HG02610 (cell line): ENCODE results near the gene TNFRSF19.
A peak's percentile ranks its signal among the peaks of the same experiment; 100 is the strongest.
"Not testable (repeated sequence)": the region's sequence is repeated elsewhere in the genome, so short reads cannot be mapped to it uniquely, and the experiment has no call there.

Source experiments
- ATAC-seq: cut with Tn5 transposase; IDR thresholded peaks from one replicate; pipeline ENCODE4 v1.9.1; 2021; ENCODE audit warnings: mild to moderate bottlenecking, moderate library complexity; ENCODE audit not compliant: unreplicated experiment

Gene TNFRSF19

GRCh38 chr13:23652909-23653726 is 82.9 kb downstream of the TNFRSF19 start:
- ATAC-seq, result no peak

GRCh38 chr13:23654111-23655110 is 84.2 kb downstream of the TNFRSF19 start:
- no peak for ATAC-seq

DNA sequence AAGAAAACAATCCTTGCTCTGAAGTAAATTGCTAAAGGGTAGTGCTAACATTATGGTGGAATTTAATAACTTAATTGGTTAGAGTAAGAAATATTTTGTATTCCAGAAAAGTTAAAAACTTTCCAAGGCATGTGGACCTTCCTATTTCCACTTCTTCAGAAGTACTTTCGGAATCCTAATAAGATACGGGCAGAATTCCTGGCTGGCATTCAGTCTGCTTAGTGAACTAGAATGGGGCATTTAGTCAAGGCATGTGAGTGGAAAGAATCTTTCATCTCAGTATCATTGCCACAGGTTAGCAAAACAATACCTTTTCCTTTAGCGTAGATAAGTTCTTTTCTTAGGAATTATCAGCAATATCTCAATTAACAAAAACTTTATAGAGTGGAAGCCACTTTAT is 85.1 kb downstream of the TNFRSF19 start:
- no peak for ATAC-seq

DNA sequence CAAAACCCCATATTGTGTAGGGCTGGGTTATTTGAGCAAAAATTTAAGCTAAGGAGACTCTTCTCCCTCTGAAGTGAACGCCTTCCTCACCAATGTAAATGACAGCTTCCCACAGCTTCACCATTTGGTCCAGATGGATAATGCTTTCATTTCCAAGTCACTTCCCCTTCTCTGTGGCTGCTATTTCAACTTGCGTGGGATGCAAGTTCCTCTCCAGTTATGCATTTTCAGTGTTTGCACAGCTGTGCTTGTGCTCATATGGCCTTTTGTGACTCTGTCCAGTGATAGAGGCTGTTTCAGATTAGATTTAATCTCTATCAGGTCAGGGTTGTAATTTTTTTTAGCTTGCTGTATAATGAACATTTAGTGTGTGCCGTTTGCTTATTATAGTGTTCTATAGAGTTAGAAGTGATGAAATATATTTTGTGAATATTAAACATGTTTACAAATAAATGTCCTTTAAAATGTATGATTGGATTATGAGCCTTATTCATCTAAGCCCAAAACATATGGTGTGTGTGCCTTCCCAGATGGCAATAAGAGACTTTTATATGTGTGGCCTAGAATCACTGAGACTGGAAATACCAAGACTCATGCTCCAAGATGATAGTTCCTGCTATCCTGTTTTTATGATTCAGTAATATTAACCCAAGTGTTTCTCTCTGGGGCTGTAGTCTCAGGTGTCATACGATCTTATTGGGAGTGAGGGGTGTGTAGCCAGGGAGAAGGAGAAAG is 86.6 kb downstream of the TNFRSF19 start:
- peak; percentile 58 for ATAC-seq

DNA sequence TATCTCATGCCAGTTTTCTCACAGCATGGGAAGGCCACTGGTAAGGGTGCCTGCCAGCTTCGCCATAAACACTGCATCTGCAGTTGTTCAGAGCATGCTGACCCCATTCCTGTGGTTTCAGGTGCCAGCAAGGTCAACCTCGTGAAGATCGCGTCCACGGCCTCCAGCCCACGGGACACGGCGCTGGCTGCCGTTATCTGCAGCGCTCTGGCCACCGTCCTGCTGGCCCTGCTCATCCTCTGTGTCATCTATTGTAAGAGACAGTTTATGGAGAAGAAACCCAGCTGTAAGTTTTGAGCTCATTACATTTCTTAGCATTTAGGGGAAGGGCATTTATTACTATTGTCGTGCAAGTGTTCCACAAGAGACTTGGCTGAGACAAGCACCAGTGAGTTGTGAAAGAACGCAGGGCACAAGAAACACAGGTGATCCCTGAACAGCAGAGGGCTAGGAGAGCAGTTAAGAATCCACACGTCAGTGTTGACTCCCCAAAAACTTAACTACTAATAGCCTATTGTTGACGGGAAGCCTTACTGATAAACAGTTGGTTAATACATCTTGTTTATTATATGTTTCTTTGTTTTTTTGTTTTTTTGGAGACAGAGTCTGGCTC is 88.8 kb downstream of the TNFRSF19 start:
- no peak for ATAC-seq

DNA sequence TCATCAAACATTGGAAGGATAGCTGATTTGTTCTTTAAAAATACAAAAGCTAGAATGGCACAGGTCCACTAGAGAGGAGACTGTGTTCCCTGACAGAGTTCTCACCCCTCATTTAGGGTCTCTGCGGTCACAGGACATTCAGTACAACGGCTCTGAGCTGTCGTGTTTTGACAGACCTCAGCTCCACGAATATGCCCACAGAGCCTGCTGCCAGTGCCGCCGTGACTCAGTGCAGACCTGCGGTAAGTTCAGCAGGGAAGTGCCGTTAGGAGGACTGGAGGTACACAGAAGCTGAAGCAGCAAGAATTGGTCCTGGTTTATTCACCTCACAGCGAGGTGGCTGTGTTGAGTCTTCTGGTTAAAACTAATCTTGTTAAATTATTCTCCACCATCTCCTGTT is 90.0 kb downstream of the TNFRSF19 start:
- ATAC-seq, result no peak

DNA sequence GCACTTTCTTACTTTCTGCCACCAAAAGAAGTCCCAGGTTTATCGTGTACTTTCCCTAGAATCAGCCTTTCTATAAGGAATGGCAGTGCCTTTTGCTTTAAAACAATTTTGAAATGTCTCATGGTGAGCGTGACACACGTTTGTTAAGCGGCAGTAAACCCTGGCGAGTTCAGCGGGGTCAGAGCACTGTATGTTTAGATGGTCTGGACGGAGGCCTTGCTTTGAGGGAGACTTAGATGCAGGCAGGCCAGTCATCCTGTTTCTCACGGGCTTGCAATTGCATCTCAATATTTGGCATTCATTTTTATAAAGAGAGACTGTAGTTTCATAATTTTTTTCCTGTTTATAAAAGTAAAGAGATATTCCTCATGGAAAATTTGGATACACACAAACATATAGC is 96.4 kb downstream of the TNFRSF19 start:
- no peak for ATAC-seq

DNA sequence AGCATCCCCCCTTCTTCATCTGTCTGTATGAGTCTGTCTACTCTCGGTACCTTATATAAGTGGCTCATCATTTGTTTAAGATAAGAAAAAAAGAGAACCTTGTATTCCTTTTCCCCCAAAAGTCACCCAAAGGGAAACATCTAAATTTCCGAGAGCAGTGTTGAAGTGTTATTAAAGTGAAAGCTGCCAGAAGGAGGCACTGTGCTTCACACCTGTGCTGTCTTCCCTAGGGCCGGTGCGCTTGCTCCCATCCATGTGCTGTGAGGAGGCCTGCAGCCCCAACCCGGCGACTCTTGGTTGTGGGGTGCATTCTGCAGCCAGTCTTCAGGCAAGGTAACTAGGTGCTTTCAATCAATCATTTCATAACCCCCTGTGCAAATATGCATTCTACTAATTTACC is 97.5 kb downstream of the TNFRSF19 start:
- no peak for ATAC-seq

DNA sequence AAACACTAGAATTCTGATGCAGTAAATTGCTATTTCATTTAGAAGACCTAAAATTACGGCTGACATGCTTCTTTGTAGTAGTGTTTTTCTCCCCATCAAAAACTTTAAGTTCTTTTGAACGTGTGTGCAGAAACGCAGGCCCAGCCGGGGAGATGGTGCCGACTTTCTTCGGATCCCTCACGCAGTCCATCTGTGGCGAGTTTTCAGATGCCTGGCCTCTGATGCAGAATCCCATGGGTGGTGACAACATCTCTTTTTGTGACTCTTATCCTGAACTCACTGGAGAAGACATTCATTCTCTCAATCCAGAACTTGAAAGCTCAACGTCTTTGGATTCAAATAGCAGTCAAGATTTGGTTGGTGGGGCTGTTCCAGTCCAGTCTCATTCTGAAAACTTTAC is 98.3 kb downstream of the TNFRSF19 start:
- no peak for ATAC-seq

GRCh38 chr13:23670793-23671192 is 100.6 kb downstream of the TNFRSF19 start:
- no peak for ATAC-seq

GRCh38 chr13:23671377-23671776 is 101.2 kb downstream of the TNFRSF19 start:
- ATAC-seq, result no peak

GRCh38 chr13:23671897-23672296 is 101.7 kb downstream of the TNFRSF19 start:
- no peak for ATAC-seq

- ATAC-seq, result no peak
Measured at GRCh38 chr13:23672616-23673015, 102.4 kb downstream of the TNFRSF19 start.

DNA sequence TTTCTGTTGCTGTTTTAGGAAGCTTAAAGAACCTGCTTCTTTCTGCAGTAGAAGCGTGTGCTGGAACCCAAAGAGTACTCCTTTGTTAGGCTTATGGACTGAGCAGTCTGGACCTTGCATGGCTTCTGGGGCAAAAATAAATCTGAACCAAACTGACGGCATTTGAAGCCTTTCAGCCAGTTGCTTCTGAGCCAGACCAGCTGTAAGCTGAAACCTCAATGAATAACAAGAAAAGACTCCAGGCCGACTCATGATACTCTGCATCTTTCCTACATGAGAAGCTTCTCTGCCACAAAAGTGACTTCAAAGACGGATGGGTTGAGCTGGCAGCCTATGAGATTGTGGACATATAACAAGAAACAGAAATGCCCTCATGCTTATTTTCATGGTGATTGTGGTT is 103.1 kb downstream of the TNFRSF19 start:
- no peak for ATAC-seq

DNA sequence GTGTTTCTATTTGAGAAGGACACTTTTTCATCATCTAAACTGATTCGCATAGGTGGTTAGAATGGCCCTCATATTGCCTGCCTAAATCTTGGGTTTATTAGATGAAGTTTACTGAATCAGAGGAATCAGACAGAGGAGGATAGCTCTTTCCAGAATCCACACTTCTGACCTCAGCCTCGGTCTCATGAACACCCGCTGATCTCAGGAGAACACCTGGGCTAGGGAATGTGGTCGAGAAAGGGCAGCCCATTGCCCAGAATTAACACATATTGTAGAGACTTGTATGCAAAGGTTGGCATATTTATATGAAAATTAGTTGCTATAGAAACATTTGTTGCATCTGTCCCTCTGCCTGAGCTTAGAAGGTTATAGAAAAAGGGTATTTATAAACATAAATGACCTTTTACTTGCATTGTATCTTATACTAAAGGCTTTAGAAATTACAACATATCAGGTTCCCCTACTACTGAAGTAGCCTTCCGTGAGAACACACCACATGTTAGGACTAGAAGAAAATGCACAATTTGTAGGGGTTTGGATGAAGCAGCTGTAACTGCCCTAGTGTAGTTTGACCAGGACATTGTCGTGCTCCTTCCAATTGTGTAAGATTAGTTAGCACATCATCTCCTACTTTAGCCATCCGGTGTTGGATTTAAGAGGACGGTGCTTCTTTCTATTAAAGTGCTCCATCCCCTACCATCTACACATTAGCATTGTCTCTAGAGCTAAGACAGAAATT is 103.8 kb downstream of the TNFRSF19 start:
- ATAC-seq, result no peak

DNA sequence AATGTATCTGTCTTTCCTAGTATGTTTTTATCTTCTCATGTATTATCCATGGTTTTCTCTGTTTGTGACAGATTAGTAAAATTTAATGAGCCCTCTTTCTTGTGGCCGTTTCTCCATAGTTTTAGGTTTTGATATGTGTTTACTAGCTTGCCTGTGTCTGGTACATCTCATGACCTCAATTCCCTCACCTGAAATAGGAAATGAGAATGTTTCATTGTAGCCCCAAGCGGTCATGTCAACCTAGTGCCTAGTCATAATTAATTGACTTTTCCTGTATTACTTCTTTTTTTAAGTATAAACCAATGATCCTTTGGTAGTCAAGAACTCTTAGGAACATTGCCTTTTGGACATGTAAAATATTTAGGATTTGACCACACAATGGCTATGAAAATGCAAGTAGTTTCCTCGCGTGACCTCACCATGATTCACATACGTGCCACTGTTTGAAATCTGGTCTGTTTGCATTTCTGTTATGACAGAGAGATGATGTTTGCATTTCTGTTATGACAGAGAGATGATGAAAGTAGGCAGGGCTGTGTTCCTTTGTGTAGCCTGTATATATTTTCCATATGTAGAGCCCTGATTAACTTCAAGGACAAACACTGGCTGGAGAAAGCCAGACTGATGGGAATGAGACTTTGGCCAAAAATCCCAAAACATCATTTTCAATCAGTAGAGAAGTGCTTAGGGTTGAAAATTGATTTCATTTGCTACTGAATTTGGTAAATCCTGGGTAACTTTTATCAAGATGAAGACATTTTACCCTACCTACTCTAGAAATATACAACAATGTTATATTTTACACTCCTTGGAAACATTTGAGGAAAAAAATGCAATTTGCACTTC is 104.8 kb downstream of the TNFRSF19 start:
- ATAC-seq, result no peak

GRCh38 chr13:23677679-23678288 is 107.6 kb downstream of the TNFRSF19 start:
- not testable (repeated sequence) for ATAC-seq

DNA sequence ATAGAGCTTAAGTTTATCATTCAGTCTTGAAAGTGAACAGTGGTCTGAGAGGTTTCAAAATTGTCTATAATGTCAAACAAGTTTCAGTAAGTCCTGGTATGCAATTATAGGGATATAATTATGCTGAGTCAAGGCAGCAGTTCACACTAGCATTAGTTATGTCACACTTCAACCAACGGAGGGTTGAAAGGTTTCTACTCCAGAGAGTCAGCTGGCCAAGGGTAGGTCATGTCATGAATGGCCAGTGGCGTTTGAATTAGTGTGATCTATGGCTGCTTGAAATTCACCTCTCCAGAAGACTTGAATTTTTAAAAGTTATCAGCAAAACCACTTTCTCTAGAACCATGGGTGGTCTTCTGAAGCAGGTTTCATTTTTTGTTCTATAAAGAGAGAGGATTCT is 108.6 kb downstream of the TNFRSF19 start:
- ATAC-seq, result no peak

GRCh38 chr13:23679220-23679619 is 109.0 kb downstream of the TNFRSF19 start:
- ATAC-seq, result no peak
